HG03025 (cell line): ENCODE data around the gene NDEL1.

Experiments used
- ATAC-seq: cut with Tn5 transposase; IDR thresholded peaks from one replicate; pipeline ENCODE4 v1.9.1; 2021; ENCODE audit warnings: mild to moderate bottlenecking, moderate library complexity; ENCODE audit not compliant: unreplicated experiment, low FRiP score

The NDEL1 gene

GRCh38 chr17:8494506-8495111 lies 58.9 kb downstream of the NDEL1 start:
- ATAC-seq = no peak

- no peak for ATAC-seq
Observed at GRCh38 chr17:8496081-8496480, 60.4 kb downstream of the NDEL1 start.

DNA sequence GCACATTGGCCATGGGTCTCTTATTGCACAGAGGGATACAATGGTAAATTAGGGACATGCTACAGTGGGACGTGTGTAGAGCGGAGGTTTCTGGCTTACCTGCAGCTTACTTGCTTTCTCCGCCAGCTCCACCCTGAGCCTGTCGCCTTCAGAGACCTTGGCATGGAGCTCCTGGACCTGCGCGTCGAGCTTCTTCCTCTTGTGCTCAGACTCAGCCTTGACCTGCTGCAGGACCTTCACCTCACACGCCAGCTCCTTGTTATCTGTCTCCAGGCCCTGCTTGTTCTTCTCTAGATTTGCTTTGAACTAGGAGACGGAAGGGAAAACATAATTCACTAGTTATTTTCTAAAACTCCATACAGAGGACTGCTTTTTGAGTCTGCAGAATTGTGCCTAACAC lies 63.5 kb downstream of the NDEL1 start:
- no peak for ATAC-seq

GRCh38 chr17:8499614-8500013 lies 63.9 kb downstream of the NDEL1 start:
- ATAC-seq = no peak

GRCh38 chr17:8500609-8501008 lies 64.9 kb downstream of the NDEL1 start:
- ATAC-seq = no peak

DNA sequence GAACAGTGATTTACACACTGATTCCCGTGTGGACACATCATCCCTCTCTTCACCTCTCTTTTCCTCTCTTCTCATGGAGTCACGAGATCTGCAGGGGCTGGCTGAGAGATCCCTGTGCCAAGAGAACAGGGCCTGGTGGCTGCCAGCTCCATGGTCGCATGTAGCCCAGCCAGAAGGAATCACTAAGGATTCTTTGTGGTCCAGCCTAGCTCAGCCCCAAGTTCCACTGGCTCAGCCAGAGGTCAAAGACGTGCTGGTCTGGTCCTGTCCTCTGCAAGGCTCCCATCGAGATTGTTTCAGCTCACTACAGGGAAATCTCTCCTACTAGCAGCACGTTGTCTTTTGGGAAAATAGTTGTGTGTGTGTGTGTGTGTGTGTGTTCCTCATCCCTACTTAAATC lies 66.4 kb downstream of the NDEL1 start:
- no peak for ATAC-seq

GRCh38 chr17:8503368-8503767 lies 67.7 kb downstream of the NDEL1 start:
- no peak for ATAC-seq

GRCh38 chr17:8503807-8504206 lies 68.1 kb downstream of the NDEL1 start:
- no peak for ATAC-seq

DNA sequence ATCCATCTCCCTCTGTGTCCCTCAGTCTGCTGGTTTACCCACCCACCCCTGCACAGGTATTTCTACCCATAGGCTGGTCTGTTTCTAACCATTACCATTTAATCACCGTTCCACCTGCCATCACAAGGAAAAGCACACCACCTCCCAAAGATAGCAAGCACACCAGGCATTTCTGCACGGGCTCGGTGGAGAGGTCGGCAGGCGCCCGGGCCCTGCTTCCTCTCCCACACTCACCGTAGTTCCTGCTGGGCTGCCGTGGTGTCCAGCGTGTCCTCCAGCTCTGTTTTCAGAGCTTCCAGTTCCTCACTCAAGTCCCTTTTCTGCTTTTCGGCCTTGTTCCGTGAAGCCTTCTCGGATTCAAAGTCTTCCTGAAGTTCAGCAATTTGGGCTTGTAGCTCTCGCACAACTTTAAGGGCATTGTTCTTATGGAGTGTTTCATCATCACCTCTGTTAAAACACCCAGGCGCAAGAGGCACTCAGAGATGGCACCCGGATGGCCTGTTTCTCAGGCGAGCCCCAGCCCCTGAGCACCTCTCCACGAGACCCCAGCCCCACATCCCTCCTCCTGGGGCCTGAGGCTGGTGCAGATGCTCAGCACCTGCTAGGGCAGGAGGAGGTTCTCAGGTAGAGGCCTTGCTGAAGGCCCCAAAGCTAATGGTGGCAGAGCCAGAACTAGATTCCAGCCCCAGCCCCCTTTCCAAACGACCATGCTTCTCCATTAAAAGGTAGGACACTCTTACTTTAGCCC lies 69.0 kb downstream of the NDEL1 start:
- no peak for ATAC-seq

- no peak for ATAC-seq
Observed at GRCh38 chr17:8506145-8506544, 70.5 kb downstream of the NDEL1 start.

GRCh38 chr17:8514801-8515200 lies 79.1 kb downstream of the NDEL1 start:
- ATAC-seq = no peak
